Measurements from ENCODE around the gene PHACTR4. TPM values are rescaled to one million over a fixed set of nuclear protein-coding genes. Genes with fewer than 3 reads are reported as not detected.

Gene PHACTR4
- total and polyA plus RNA-seq, 9 of the 15 experiments (the other 6 are each of a cell fraction or from before 2014, with no cell fraction given): 6.4 to 43.6 (median 14.2) TPM

DNA sequence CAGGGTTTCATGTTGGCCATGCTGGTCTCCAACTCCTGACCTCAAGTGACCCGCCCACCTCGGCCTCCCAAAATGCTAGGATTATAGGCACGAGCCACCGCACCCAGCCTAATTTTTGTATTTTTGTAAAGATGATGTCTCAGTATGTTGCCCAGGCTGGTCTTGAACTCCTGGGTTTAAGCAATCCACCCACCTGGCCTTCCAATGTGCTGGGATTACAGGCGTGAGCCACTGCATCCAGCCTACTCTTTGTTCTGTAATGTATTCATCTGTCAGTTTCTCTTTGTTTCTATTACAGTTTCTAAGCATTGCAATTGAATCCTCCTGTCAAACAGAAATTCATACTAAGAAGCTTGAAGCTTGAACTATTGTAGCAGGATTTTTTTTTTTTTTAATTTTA, 81.5 kb downstream of the PHACTR4 start (continued):
- TF ChIP-seq ZBTB1 (CRISPR knock-in tag; IDR thresholded peaks at IDR 0.05; ENCODE audit: borderline replicate concordance, low read depth) (no peak), PCBP1 (IDR thresholded peaks at IDR 0.05; ENCODE audit: low read depth, low read length, poor library complexity, severe bottlenecking) (no peak), ZNF444 (CRISPR knock-in tag; IDR thresholded peaks at IDR 0.05) (no peak), ZNF586 (CRISPR knock-in tag; conservative IDR thresholded peaks at IDR 0.05) (no peak), NR2C1 (IDR thresholded peaks at IDR 0.05) (no peak), NR2C1 (tag; IDR thresholded peaks at IDR 0.05) (no peak), ZNF24 (IDR thresholded peaks at IDR 0.05) (no peak), TBL1XR1 (IDR thresholded peaks at IDR 0.05; ENCODE audit: low read length in 2 of 2) (no peak), SMAD1 (IDR thresholded peaks at IDR 0.05; ENCODE audit: low read depth, low read length, partially characterized antibody) (no peak)
- TF ChIP-seq, protein P1, sequence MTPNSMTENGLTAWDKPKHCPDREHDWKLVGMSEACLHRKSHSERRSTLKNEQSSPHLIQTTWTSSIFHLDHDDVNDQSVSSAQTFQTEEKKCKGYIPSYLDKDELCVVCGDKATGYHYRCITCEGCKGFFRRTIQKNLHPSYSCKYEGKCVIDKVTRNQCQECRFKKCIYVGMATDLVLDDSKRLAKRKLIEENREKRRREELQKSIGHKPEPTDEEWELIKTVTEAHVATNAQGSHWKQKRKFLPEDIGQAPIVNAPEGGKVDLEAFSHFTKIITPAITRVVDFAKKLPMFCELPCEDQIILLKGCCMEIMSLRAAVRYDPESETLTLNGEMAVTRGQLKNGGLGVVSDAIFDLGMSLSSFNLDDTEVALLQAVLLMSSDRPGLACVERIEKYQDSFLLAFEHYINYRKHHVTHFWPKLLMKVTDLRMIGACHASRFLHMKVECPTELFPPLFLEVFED (CRISPR knock-in tag; conservative IDR thresholded peaks at IDR 0.05): no peak

DNA sequence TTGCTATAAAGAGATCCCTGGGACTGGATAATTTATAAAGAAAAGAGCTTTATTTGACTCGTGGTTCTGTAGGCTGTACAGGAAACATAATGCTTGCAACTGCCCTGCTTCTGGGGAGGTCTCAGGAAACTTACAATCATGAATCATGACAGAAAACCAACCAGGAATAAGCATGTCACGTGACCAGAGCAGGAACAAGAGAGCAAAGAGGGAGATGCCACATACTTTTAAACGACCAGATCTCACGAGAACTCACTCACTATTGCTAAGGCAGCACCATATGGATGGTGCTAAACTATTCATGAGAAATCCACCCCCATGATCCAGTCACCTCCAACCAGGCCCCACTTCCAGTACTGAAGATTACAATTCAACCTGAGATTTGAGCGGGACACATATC, 86.5 kb downstream of the PHACTR4 start:
- H3K4me2 ChIP-seq (ENCODE audit: insufficient read depth, low read length): no peak overlapping the region
- in situ Hi-C loops (cut with MboI): no loop called here
- no peaks in the 10 kb centered on the region for H3K9me3 ChIP-seq (replicated peaks; ENCODE audit: control insufficient read depth, insufficient read depth, low read depth, low read length)
- H2AFZ ChIP-seq (ENCODE audit: low read depth, low read length): no peak overlapping the region
- H3K4me3 ChIP-seq: no peak overlapping the region
- ChIA-PET CTCF (ENCODE audit: low intra/inter-chr PET ratio) (no interaction called here), POLR2A (interaction anchor here (0.6 to 1.5 kb wide), 5 partner anchors 9 to 645 kb away, joined by 4 to 6 read pairs (median 5); no protein-coding TSS in a partner anchor)
- no peaks in the 10 kb centered on the region for H3K27me3 ChIP-seq (ENCODE audit: control insufficient read depth in 2 of 2, insufficient read depth in 2 of 2, low read length in 2 of 2)
- H3K9me1 ChIP-seq (ENCODE audit: control insufficient read depth, insufficient read depth, low read length): no peaks in the 10 kb centered on the region
- ATAC-seq (peak; percentile 37), DNase-seq (ENCODE audit: extremely low read depth in 1 of 4, low spot score in 3 of 4) (peak in 1 of 4 experiments; percentile 26), FAIRE-seq (peak; percentile 54)
- WGBS (ENCODE audit: insufficient coverage, low coverage, missing lambda C conversion rate): 48% methylated on average over 5 of the region's 5 CpGs
- no TSS peak for BruUV-seq (replicated peaks)
- no peak overlapping the region for H3K27ac ChIP-seq (ENCODE audit: extremely low read depth, low read depth, low read length)
- H3K9ac ChIP-seq (ENCODE audit: insufficient read depth in 1 of 2, low read depth in 2 of 2, low read length in 2 of 2): no peak overlapping the region
- intact Hi-C loops (cut with micrococcal nuclease): no loop called here
- H3K36me3 ChIP-seq (ENCODE audit: control insufficient read depth, insufficient read depth, low read length): peaks cover 13% of the 10 kb centered on the region; the same call in 2 of the 3 replicates
- H3K79me2 ChIP-seq (ENCODE audit: control insufficient read depth, insufficient read depth, low read length): no peaks in the 10 kb centered on the region
- H3K4me1 ChIP-seq (replicated peaks in 1 of 2; ENCODE audit: control insufficient read depth in 2 of 2, insufficient read depth in 2 of 2, low read length in 2 of 2): no peaks in the 10 kb centered on the region; a peak in 1 of 5 replicates
- H4K20me1 ChIP-seq (replicated peaks; ENCODE audit: control insufficient read depth, insufficient read depth, low read length): no peaks in the 10 kb centered on the region
- TF ChIP-seq, protein P2, sequence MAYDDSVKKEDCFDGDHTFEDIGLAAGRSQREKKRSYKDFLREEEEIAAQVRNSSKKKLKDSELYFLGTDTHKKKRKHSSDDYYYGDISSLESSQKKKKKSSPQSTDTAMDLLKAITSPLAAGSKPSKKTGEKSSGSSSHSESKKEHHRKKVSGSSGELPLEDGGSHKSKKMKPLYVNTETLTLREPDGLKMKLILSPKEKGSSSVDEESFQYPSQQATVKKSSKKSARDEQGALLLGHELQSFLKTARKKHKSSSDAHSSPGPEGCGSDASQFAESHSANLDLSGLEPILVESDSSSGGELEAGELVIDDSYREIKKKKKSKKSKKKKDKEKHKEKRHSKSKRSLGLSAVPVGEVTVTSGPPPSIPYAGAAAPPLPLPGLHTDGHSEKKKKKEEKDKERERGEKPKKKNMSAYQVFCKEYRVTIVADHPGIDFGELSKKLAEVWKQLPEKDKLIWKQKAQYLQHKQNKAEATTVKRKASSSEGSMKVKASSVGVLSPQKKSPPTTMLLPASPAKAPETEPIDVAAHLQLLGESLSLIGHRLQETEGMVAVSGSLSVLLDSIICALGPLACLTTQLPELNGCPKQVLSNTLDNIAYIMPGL (CRISPR knock-in tag; IDR thresholded peaks at IDR 0.05): no peak
- TF ChIP-seq RBM14 (IDR thresholded peaks at IDR 0.05; ENCODE audit: borderline replicate concordance, insufficient read depth, low read depth, low read length) (no peak), DPF2 (IDR thresholded peaks at IDR 0.05) (no peak), SRF (CRISPR knock-in tag; IDR thresholded peaks at IDR 0.05) (no peak)
- TF ChIP-seq, protein P3, sequence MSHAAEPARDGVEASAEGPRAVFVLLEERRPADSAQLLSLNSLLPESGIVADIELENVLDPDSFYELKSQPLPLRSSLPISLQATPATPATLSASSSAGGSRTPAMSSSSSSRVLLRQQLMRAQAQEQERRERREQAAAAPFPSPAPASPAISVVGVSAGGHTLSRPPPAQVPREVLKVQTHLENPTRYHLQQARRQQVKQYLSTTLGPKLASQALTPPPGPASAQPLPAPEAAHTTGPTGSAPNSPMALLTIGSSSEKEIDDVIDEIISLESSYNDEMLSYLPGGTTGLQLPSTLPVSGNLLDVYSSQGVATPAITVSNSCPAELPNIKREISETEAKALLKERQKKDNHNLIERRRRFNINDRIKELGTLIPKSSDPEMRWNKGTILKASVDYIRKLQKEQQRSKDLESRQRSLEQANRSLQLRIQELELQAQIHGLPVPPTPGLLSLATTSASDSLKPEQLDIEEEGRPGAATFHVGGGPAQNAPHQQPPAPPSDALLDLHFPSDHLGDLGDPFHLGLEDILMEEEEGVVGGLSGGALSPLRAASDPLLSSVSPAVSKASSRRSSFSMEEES (CRISPR knock-in tag; IDR thresholded peaks at IDR 0.05): peak; percentile 97
- TF ChIP-seq, protein P4, sequence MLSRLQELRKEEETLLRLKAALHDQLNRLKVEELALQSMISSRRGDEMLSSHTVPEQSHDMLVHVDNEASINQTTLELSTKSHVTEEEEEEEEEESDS (CRISPR knock-in tag; IDR thresholded peaks at IDR 0.05): no peak
- TF ChIP-seq, protein P5, sequence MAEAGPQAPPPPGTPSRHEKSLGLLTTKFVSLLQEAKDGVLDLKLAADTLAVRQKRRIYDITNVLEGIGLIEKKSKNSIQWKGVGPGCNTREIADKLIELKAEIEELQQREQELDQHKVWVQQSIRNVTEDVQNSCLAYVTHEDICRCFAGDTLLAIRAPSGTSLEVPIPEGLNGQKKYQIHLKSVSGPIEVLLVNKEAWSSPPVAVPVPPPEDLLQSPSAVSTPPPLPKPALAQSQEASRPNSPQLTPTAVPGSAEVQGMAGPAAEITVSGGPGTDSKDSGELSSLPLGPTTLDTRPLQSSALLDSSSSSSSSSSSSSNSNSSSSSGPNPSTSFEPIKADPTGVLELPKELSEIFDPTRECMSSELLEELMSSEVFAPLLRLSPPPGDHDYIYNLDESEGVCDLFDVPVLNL (CRISPR knock-in tag; IDR thresholded peaks at IDR 0.05; ENCODE audit: low read depth): no peak

Data from K562 (cell line).